Cardiac septum (tissue), 1 donor: ENCODE measurements around the gene TNFAIP3. TPM values are rescaled to one million over a fixed set of nuclear protein-coding genes. Genes with fewer than 3 reads are reported as not detected.
A peak's percentile ranks its signal among the peaks of the same experiment; 100 is the strongest.

Experiments used
- DNase-seq: peaks from one replicate; pipeline ENCODE4 v3.0.0-alpha.2; 2020; ENCODE audit warnings: low spot score
- intact Hi-C: fragments of 100-400 bp; cut with DNase I; formaldehyde crosslinking; loops from one replicate; pipeline ENCODE4 v1.14.0; 2022
- total RNA-seq: library from RNA; stranded (reverse); fragmentation: NEBNext Ultra II Directional; extraction: Animal tissue kit (Norgen Biotek cat#: 25700); gene quantifications from one replicate; pipeline ENCODE4 v1.2.1, GENCODE V29; 2021
- donor health status: DM: no; HTN: no; CAD: no.

The TNFAIP3 gene
- total RNA-seq, 1 donor from 2014 or later, result 7.9 TPM

GRCh38 chr6:137861550-137862337, 5.3 kb upstream of the TNFAIP3 start:
- intact Hi-C loops, result loop anchor here (10.0 kb wide), 1 partner anchor 243 kb away; the partner anchor contains the start of gene PERP
- DNase-seq, result no peak

- no peak for DNase-seq
- intact Hi-C loops, result loop anchor here (10.0 kb wide), 1 partner anchor 242 kb away; the partner anchor contains the start of gene PERP
Observed at GRCh38 chr6:137862419-137863090, 4.5 kb upstream of the TNFAIP3 start.

DNA sequence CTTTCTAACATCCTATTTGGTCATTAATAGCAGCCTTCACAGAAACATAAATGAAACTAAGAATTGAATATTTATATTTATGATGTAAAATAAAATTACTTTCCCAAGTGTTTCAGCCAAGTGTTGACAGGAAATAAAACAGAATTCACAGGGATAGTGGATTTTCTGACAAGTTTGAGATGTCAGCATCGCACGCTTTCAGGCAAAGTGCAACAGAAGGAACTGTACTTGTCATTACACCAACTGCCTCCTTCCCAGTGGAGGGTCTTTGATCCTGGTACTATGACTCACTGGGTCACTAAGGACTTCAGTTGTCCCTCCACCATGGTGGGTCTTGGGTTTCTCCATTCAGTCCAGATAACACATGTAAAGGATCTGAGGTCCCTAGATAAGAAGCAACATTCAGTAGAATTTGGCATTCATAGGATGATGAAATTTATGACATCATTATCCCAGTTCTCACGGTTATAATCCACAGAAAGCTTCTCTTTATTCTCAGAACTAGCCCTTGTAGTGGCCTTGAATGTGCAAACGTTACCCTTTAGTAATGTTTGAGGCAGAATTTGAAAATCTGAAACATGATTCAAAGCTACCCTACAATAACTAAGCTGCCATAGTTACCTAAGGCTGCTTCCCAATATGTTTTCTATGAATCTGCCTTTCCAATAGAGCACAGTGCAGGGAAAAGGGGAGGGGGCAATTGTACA, 3.8 kb upstream of the TNFAIP3 start:
- intact Hi-C loops, result loop anchor here (10.0 kb wide), 1 partner anchor 242 kb away; the partner anchor contains the start of gene PERP
- no peak for DNase-seq

- intact Hi-C loops, result loop anchor here (10.0 kb wide), 1 partner anchor 240 kb away; the partner anchor contains the start of gene PERP
- no peak for DNase-seq
Observed at GRCh38 chr6:137864812-137865508, 2.1 kb upstream of the TNFAIP3 start.

- no peak for DNase-seq
Observed at GRCh38 chr6:137866200-137866913, 702 bp upstream of the TNFAIP3 start.

DNA sequence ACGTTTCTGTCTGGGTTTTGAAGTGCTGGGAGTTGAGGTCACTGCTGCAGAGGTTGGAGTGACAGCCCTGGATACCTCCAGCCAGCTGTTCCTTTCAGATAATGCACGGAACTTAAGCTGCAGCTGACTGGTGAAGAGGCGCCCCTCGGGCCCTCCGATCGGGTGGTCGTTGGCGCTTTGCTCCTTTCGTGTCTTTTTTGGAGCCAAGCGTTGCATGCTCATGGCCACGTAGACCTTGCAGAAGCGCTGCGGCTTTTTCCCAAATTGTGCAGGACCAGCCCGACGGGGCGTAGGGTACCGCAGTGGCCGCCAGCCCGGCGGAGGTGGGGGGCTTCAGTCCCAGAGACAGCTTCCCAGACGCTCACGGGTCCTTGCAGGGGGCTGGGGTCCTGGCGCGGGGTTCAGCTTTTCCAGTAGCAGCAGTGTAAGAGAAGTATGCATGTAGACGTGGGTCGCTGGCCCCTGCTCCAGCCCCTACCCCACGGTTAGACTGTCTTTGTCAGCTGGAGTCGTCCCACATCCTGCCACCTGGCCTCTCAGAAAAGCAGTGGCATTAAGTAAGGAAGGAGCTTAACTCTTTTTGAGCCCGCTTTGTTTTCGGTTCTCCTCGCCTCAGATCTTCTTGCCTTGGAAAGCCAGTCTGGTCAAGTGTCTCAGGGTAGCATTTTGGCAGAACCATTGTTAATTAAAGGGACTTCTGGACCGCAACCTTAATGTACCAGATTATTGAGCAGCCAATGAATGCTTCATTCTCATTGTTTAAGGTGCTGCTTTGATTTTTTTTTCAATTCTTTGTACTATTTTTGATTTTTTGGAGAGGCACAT, 838 bp downstream of the TNFAIP3 start:
- DNase-seq, result peak; percentile 78
- intact Hi-C loops, result loop anchor here (1.0 to 10.0 kb wide), 3 partner anchors 76 to 237 kb away; partner anchors contain the start of gene PERP

More at GRCh38 chr6:137866200-137866913, 702 bp upstream of the TNFAIP3 start:
- intact Hi-C loops, result loop anchor here (10.0 kb wide), 1 partner anchor 238 kb away; the partner anchor contains the start of gene PERP

DNA sequence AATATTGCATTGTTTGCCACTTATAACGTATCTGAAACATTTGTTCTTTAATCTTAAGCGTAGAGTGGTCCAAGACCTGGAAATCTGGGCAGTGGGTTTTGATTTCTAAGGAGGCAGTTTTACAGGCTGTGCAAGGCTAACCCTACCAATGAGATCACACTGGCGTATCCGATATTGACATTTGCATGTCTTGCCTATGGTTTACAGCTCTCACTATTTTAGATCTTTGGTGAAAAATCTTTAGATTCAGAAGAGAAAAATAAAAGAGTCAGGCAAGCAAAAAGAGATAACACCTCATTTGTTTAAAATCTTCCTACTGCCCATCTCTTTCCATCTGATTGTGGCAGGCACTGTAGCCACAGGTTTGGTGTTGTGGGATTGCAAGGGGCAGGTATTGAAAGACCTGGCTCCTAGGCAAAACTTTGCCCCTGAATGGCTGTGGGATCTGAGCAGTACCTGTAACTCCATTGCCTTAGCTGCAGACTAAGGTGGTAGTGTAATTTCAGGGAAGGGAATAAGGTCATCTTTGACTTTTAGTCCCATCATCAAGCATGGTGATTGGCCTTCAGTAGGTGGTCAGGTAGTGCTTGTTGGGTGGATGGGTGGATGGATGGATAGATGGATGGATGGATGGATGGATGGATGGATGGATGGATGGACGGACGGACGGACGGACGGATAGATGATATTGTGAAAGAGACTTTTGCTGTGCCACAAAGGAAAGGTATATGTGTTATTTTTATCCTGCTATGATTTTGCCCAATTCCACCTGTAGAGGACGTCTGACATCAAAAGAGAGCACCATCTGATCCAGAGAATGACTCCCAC, 1.9 kb downstream of the TNFAIP3 start:
- no peak for DNase-seq
- intact Hi-C loops, result loop anchor here (10.0 kb wide), 1 partner anchor 236 kb away; the partner anchor contains the start of gene PERP

GRCh38 chr6:137869549-137870307, 2.7 kb downstream of the TNFAIP3 start:
- intact Hi-C loops, result loop anchor here (10.0 kb wide), 1 partner anchor 235 kb away; the partner anchor contains the start of gene PERP
- DNase-seq, result no peak

DNA sequence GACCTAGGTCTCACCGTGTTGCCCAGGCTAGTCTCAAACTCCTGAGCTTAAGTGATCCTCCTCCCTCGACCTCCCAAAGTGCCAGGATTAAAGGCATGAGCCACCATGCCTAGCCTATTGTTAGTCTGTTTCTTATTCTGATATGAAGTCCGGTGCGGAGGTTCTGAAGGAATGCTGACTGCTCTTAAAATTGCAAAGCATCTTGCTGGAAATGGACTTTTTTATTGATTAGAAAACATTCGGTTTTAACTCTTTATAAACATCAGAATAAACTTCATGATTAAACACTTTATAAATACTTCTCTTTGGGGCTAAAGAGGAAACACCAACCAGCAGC, 3.2 kb downstream of the TNFAIP3 start:
- intact Hi-C loops, result no loop called here
- DNase-seq, result no peak

DNA sequence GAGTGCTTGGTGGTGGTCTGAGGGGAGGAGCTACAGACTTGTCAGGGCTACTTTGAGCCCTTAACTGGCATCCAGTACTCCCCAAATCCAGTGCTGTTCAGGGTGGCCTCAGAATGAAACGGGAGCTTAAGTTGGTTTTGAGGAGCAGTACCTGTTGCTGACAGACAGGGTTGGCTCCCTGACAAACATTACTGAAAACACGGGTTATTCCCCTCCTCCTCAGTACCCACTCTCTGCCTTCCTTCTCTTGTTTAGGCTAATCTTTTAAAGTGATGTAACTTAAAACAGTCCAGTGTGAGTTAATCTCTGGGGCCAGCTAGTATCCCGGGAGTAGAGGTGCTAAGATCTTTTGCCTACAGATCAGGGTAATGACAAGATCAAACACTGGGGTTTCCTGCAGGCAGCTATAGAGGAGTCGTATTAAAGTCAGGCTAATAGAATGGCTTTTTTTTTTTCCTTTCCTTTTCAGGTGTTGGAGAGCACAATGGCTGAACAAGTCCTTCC, 3.7 kb downstream of the TNFAIP3 start:
- intact Hi-C loops, result no loop called here
- DNase-seq, result no peak

DNA sequence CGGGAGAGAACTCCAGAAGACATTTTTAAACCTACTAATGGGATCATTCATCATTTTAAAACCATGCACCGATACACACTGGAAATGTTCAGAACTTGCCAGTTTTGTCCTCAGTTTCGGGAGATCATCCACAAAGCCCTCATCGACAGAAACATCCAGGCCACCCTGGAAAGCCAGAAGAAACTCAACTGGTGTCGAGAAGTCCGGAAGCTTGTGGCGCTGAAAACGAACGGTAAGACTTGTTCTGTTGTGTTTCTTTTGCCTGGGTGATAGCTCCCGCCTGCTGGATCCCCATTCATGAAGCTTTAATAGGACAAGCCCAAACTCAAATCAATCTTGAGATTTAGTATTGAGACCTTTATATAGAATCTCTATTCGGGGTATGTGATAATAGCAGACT, 4.2 kb downstream of the TNFAIP3 start:
- intact Hi-C loops, result no loop called here

GRCh38 chr6:137871831-137872454, 4.9 kb downstream of the TNFAIP3 start:
- intact Hi-C loops, result no loop called here

More for the DNA sequence above, 4.2 kb downstream of the TNFAIP3 start:
- no peak for DNase-seq

DNA sequence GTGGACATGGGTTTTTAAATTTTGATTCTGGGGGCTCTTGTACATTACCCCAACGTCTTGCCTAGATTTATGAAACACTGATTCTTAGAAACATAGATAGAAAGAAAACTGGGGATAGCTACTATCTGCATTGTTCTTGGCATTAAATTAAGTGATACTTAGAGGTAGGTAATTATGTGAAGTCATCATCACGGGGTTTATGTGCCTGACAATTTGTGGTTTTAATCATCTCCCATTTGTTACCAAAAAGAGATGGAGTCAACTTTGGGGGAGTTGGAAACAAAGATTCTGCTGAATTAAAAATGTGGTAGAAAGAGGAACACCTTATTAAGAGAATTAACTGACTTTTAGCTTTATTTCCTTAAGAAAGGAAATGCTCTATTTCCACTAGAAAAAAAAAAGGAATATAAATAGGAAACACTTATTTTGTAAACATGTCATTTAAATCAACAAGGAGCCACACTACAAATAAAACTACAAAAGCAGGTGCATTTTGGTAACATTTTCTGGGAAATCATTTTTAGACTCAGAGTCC, 5.6 kb downstream of the TNFAIP3 start:
- DNase-seq, result no peak
- intact Hi-C loops, result no loop called here

More at GRCh38 chr6:137871831-137872454, 4.9 kb downstream of the TNFAIP3 start:
- no peak for DNase-seq

GRCh38 chr6:137873273-137873762, 6.3 kb downstream of the TNFAIP3 start:
- intact Hi-C loops, result no loop called here
- DNase-seq, result no peak
